ENCODE data around the gene CCNK.

Gene CCNK

DNA sequence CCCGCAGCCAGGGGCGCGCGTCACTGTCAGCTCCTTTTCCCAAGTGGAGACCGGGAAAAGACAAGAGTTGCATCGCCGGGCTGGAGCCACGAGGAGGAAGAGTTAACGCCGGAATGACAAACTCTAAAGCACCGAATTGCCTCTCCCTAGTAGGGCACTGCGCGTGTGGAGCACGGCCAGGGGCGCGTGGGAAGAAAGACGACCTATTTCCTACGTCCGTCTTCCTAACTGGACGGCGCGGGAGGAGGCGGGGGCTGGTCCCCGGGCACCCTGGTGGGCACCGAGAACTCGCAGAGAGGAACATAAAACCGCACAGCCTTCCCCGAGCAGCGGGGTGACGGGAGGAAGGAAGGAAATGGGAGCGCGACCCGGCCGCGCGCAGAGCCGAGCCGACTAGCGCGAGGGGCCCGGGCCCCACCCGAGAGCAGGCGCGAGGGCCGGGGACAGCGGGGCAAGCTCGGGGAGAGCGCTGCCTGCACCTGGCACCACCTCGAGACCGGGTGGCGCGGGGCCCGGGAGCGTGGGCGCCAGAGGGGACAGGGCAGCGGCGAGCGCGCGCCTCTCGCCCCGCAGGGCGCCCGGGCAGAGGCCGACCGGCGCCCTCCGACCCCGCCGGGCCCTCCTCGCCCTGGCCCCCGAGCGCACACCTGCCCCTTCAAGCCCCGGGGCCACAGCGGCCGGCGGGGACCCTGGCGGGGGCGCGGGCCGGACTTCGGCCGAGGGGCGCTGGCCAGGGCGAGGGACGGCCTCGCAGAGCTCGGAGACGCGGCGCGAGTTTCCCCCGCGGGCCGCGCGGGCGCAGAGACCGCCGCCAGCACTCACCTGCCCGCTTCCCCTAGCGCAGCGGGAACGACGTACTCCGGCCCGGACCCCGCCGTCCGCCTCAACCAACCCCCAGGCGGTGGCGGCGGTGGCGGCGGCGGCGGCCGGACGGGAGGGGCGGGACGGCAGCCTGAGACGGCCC is 1.0 kb upstream of the CCNK start, which contains the start of gene SETD3:
SETD3 (minus strand) TSS at position 954 of the 964 bp plus-strand sequence. CDS start 15,054 bp downstream, outside the sequence.
- H3K4me3 Mint-ChIP-seq: peak within 1 kb of the TSS; percentile 99
- H3K27ac Mint-ChIP-seq: peak within 1 kb of the TSS; percentile 100
- DNase-seq: peak; percentile 63
- no peaks in the 10 kb centered on the region for H3K9me3 Mint-ChIP-seq
- peaks cover 11% of the 10 kb centered on the region for H3K27me3 Mint-ChIP-seq (ENCODE audit: low read depth, poor library complexity)
- no peaks in the 10 kb centered on the region for H3K36me3 Mint-ChIP-seq (ENCODE audit: low read depth)
- H3K4me1 Mint-ChIP-seq: peaks cover 56% of the 10 kb centered on the region
- TF ChIP-seq, protein P1, sequence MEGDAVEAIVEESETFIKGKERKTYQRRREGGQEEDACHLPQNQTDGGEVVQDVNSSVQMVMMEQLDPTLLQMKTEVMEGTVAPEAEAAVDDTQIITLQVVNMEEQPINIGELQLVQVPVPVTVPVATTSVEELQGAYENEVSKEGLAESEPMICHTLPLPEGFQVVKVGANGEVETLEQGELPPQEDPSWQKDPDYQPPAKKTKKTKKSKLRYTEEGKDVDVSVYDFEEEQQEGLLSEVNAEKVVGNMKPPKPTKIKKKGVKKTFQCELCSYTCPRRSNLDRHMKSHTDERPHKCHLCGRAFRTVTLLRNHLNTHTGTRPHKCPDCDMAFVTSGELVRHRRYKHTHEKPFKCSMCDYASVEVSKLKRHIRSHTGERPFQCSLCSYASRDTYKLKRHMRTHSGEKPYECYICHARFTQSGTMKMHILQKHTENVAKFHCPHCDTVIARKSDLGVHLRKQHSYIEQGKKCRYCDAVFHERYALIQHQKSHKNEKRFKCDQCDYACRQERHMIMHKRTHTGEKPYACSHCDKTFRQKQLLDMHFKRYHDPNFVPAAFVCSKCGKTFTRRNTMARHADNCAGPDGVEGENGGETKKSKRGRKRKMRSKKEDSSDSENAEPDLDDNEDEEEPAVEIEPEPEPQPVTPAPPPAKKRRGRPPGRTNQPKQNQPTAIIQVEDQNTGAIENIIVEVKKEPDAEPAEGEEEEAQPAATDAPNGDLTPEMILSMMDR (IDR thresholded peaks at IDR 0.05): no peak

DNA sequence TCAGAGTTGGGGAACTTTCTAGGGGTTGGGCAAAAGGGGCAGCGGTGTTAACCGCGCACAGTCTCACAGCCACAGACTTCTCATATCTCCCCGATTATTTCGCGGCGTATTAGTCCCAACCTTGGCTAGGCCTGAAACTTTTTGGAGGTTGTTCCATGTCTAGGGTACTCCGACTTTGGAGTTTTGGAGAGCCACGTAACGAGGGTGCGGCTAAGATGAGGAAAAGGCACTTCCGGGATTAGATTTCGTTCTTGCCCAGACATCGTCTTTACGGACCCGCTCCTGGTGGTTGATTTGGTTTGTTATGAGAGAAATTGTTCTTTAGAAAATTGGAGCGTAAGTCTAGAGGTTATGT is 513 bp downstream of the CCNK start:
- Mint-ChIP-seq H3K4me3 (peak overlapping the region; percentile 99), H3K9me3 (no peaks in the 10 kb centered on the region), H3K27ac (peak overlapping the region; percentile 100), H3K27me3 (ENCODE audit: low read depth, poor library complexity) (peaks cover 11% of the 10 kb centered on the region), H3K4me1 (peaks cover 50% of the 10 kb centered on the region), H3K36me3 (ENCODE audit: low read depth) (no peaks in the 10 kb centered on the region)
- no peak for DNase-seq
- TF ChIP-seq, protein P1 (IDR thresholded peaks at IDR 0.05): no peak

DNA sequence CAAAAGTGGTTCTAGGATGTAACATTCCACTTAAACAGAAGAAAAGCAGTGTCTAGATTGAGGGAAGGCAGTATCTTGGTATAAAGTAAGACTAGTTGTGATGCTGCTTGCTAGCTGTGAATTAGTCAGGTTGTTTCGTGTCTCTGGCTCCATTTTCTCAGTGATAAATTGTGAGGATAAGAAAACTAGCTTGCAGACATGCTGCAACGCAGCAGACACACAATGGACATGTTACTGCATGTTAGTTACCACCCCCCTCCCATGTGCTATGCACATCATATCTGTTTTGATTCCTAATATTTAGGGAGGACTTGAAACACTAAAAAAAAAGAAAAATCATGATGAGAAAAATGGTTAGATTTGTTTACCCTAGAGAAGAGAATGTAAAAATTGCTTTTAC is 2.9 kb downstream of the CCNK start:
- Mint-ChIP-seq H3K4me3 (no peak overlapping the region), H3K27ac (no peak overlapping the region), H3K36me3 (ENCODE audit: low read depth) (no peaks in the 10 kb centered on the region), H3K9me3 (no peaks in the 10 kb centered on the region), H3K27me3 (ENCODE audit: low read depth, poor library complexity) (peaks cover 6% of the 10 kb centered on the region), H3K4me1 (peaks cover 31% of the 10 kb centered on the region)
- TF ChIP-seq, protein P1 (IDR thresholded peaks at IDR 0.05): no peak
- no peak for DNase-seq

DNA sequence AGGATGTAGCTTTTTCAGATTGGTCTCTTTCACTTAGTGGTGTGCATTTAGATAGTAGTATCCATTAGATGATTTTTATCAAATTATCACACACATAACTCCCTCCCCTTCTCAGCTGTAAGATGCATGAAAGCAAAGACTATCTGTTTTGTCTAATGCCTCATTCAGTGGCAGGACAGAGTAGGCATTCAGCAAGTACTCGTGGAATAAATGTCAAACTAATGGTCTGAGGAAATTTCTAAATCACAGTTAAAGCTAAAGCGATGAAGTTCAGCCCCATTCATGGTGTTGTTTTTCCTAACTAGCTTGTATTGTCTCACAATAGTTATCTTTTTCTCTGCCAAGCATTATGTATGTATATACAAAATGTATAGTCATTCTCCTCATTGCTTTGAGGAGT is 16.1 kb downstream of the CCNK start:
- Mint-ChIP-seq H3K4me3 (no peak overlapping the region), H3K27me3 (ENCODE audit: low read depth, poor library complexity) (no peaks in the 10 kb centered on the region), H3K9me3 (no peaks in the 10 kb centered on the region), H3K4me1 (no peaks in the 10 kb centered on the region), H3K27ac (no peak overlapping the region), H3K36me3 (ENCODE audit: low read depth) (peaks cover 62% of the 10 kb centered on the region)
- TF ChIP-seq, protein P1 (IDR thresholded peaks at IDR 0.05): no peak
- DNase-seq: no peak

DNA sequence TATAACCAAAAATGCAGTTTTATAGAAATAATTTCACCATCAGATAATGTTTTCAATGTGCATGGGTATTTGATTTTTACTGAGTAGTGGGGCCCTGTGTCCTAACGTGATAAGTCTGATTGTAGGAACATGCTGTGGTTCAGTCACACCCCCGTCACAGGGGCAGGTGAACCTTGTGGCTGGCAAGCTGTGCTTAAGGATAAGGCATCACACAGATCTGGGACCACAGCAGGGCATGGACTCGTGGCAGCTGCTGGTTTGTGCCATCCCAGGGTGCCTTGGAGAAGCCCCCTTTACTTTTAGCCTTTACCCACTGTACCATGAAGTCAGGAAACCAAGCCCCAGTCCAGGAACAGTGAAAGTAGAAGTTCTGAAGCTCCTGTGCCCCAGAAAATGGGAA is 16.7 kb downstream of the CCNK start:
- Mint-ChIP-seq H3K27me3 (ENCODE audit: low read depth, poor library complexity) (no peaks in the 10 kb centered on the region), H3K36me3 (ENCODE audit: low read depth) (peaks cover 65% of the 10 kb centered on the region), H3K4me1 (no peaks in the 10 kb centered on the region), H3K4me3 (no peak overlapping the region), H3K27ac (no peak overlapping the region), H3K9me3 (no peaks in the 10 kb centered on the region)
- no peak for DNase-seq
- TF ChIP-seq, protein P1 (IDR thresholded peaks at IDR 0.05): no peak
